H1 (cell line): ENCODE data around the gene HIGD1B. TPM values are rescaled to one million over a fixed set of nuclear protein-coding genes. Genes with fewer than 3 reads are reported as not detected.

ENCODE experiments used
- SP4 ChIP-seq: IDR thresholded peaks from 2 replicates; pipeline ENCODE4 v1.6.1; 2012; ENCODE audit warnings: low read length, inconsistent platforms
- polyA plus RNA-seq, 7 experiments: library from polyadenylated mRNA; depleted of rRNA in 3 of 7; stranded (reverse) in 5 of 7; unstranded in 2 of 7; fragments of >200 nt in 5 of 7; fragments of 200-250 nt in 2 of 7; gene quantifications; 1 replicate in 5 of 7; 2 replicates in 1 of 7; 4 replicates in 1 of 7; pipeline versions ENCODE4 v1.2.1 to v1.2.3, GENCODE V29; 2011 to 2013; ENCODE audit warnings: missing spikeins in 2 of 7, mixed read lengths in 2 of 7
- small RNA-seq: library from polyadenylated mRNA; stranded (forward); fragments of <200 nt; extraction: miRNeasy Mini kit (QIAGEN cat#:217004); gene quantifications from one replicate; pipeline ENCODE3, GENCODE V24; 2013; ENCODE audit not compliant: insufficient read depth
- total RNA-seq: library from RNA; stranded (reverse); fragmentation: NEBNext Ultra II Directional; extraction: Animal tissue kit (Norgen Biotek cat#: 25700); gene quantifications from 2 replicates; pipeline ENCODE4 v1.2.1, GENCODE V29; 2021

Gene HIGD1B
- total and polyA plus RNA-seq, 2 of the 8 experiments (the other 6 are each of a cell fraction or from before 2014, with no cell fraction given), result not detected

- peak; percentile 100 for TF ChIP-seq SP4
Measured at GRCh38 chr17:44899074-44899782, 51.5 kb downstream of the HIGD1B start, which contains the start of gene EFTUD2 (continued).

Small RNA genes within 50 kb of the gene (small RNA-seq; reads per million reads assigned to genes)
- gene RN7SL405P, result not detected

Other genes with a start within 250 kb of the HIGD1B start
- gene MEIOC, start 191.4 kb upstream of the HIGD1B start, total RNA-seq, result 3.6 and 4.8 TPM in 2 replicates
- 3.0 and 4.2 TPM in 2 replicates for gene MEIOC, start 191.4 kb upstream of the HIGD1B start, polyA plus RNA-seq (2011; rRNA removed)
- gene CCDC43, start 158.1 kb upstream of the HIGD1B start, total RNA-seq, result 33.2 and 38.1 TPM in 2 replicates
- gene CCDC43, start 158.1 kb upstream of the HIGD1B start, polyA plus RNA-seq (2011; rRNA removed), result 4.0 and 4.9 TPM in 2 replicates
- gene DBF4B, start 139.2 kb upstream of the HIGD1B start, total RNA-seq, result 26.9 and 29.1 TPM in 2 replicates
- 20.2 and 27.6 TPM in 2 replicates for gene DBF4B, start 139.2 kb upstream of the HIGD1B start, polyA plus RNA-seq (2011; rRNA removed)
- gene ADAM11, start 88.9 kb upstream of the HIGD1B start, total RNA-seq, result 2.8 and 2.9 TPM in 2 replicates
- 2.3 and 2.7 TPM in 2 replicates for gene ADAM11, start 88.9 kb upstream of the HIGD1B start, polyA plus RNA-seq (2011; rRNA removed)
- 154 and 156 TPM in 2 replicates for gene GJC1, start 17.6 kb upstream of the HIGD1B start, total RNA-seq
- 22.1 and 29.1 TPM in 2 replicates for gene GJC1, start 17.6 kb upstream of the HIGD1B start, polyA plus RNA-seq (2011; rRNA removed)
- gene EFTUD2, start 51.6 kb downstream of the HIGD1B start, total RNA-seq, result 174 and 195 TPM in 2 replicates
- 118 and 127 TPM in 2 replicates for gene EFTUD2, start 51.6 kb downstream of the HIGD1B start, polyA plus RNA-seq (2011; rRNA removed)
- gene GFAP, start 67.6 kb downstream of the HIGD1B start, total RNA-seq, result 1.3 and 1.6 TPM in 2 replicates
- gene GFAP, start 67.6 kb downstream of the HIGD1B start, polyA plus RNA-seq (2011; rRNA removed), result 1.5 and 2.4 TPM in 2 replicates
- 58.1 and 59.4 TPM in 2 replicates for gene KIF18B, start 99.9 kb downstream of the HIGD1B start, total RNA-seq
- gene KIF18B, start 99.9 kb downstream of the HIGD1B start, polyA plus RNA-seq (2011; rRNA removed), result 39.0 and 51.1 TPM in 2 replicates
- 7.5 and 7.6 TPM in 2 replicates for gene C1QL1, start 120.4 kb downstream of the HIGD1B start, total RNA-seq
- gene C1QL1, start 120.4 kb downstream of the HIGD1B start, polyA plus RNA-seq (2011; rRNA removed), result 10.5 and 16.5 TPM in 2 replicates
- gene DCAKD, start 203.7 kb downstream of the HIGD1B start, total RNA-seq, result 33.7 and 35.6 TPM in 2 replicates
- gene DCAKD, start 203.7 kb downstream of the HIGD1B start, polyA plus RNA-seq (2011; rRNA removed), result 52.9 and 61.8 TPM in 2 replicates
- gene NMT1, start 213.4 kb downstream of the HIGD1B start, total RNA-seq, result 149 and 152 TPM in 2 replicates
- gene NMT1, start 213.4 kb downstream of the HIGD1B start, polyA plus RNA-seq (2011; rRNA removed), result 35.5 and 42.9 TPM in 2 replicates